KMS-11 (cell line): ENCODE results near the gene BCDIN3D.

Experiments used
- H2AFZ ChIP-seq: fragments of 200-600 bp; sonication (generic); 2 replicates; pipeline ENCODE4 v1.6.1; 2016; ENCODE audit warnings: antibody characterized with exemption, mixed run types, low read depth
- H3K27ac ChIP-seq: fragments of 200-600 bp; sonication (generic); 2 replicates; pipeline ENCODE4 v1.6.1; 2016; ENCODE audit warnings: mild to moderate bottlenecking, mixed run types
- H3K27me3 ChIP-seq: fragments of 200-600 bp; sonication (generic); 2 replicates; pipeline ENCODE4 v1.6.1; 2017; ENCODE audit warnings: mild to moderate bottlenecking, low read depth, mixed run types, moderate library complexity; ENCODE audit not compliant: insufficient read depth
- H3K36me3 ChIP-seq: fragments of 200-600 bp; sonication (generic); 2 replicates; pipeline ENCODE4 v1.6.1; 2017; ENCODE audit warnings: mild to moderate bottlenecking, mixed run types; ENCODE audit not compliant: insufficient read depth
- H3K4me1 ChIP-seq: fragments of 200-600 bp; sonication (generic); 2 replicates; pipeline ENCODE4 v1.6.1; 2016; ENCODE audit warnings: mild to moderate bottlenecking, low read depth, mixed run types; ENCODE audit not compliant: poor library complexity, severe bottlenecking
- H3K4me2 ChIP-seq: fragments of 200-600 bp; sonication (generic); 2 replicates; pipeline ENCODE4 v1.7.0; 2016; ENCODE audit warnings: mild to moderate bottlenecking, mixed run types
- H3K4me3 ChIP-seq: fragments of 200-600 bp; sonication (generic); IDR thresholded peaks from 2 replicates; pipeline ENCODE4 v1.6.1; 2017; ENCODE audit warnings: low read depth, low read length, mixed read lengths; ENCODE audit not compliant: insufficient read depth
- H3K79me2 ChIP-seq: fragments of 200-600 bp; sonication (generic); 2 replicates; pipeline ENCODE4 v1.6.1; 2016; ENCODE audit warnings: low read depth, mixed run types; ENCODE audit not compliant: insufficient read depth
- H3K9ac ChIP-seq: fragments of 200-600 bp; sonication (generic); 2 replicates; pipeline ENCODE4 v1.6.1; 2016; ENCODE audit warnings: mild to moderate bottlenecking, mixed run types
- H4K20me1 ChIP-seq: fragments of 200-600 bp; sonication (generic); 2 replicates; pipeline ENCODE4 v1.6.1; 2016; ENCODE audit warnings: mild to moderate bottlenecking, mixed run types; ENCODE audit not compliant: insufficient read depth
- TF ChIP-seq, protein P1 (sequence below): fragments of 200-600 bp; sonication (generic); conservative IDR thresholded peaks from 2 replicates; pipeline ENCODE4 v1.6.1; 2017; ENCODE audit warnings: low read depth, mild to moderate bottlenecking, antibody characterized with exemption, low read length, moderate library complexity, mixed read lengths

BCDIN3D gene

DNA sequence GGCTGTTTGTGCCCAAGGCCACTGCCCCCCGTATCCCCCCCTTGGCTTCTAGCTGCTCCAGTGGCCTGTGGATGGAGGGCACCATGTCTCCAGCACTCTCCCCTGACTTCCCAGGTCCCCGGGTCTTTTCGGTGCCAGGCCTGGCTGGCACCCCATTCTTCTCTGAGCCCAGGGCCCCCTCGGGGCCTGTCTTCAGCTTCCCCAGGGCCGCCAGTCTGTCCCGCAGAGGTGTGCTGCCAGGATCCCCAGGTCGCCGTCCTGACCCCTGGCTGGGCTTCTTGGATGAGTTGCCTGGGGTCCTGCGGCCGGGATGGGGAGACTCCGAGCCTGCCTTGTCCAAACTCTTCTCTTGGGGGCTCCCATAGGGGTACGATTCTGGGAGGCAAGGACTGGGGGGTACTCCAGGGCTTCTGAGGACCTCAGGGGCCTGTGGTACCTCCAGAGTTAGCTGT, 47.2 kb downstream of the BCDIN3D start:
- TF ChIP-seq, protein P1, sequence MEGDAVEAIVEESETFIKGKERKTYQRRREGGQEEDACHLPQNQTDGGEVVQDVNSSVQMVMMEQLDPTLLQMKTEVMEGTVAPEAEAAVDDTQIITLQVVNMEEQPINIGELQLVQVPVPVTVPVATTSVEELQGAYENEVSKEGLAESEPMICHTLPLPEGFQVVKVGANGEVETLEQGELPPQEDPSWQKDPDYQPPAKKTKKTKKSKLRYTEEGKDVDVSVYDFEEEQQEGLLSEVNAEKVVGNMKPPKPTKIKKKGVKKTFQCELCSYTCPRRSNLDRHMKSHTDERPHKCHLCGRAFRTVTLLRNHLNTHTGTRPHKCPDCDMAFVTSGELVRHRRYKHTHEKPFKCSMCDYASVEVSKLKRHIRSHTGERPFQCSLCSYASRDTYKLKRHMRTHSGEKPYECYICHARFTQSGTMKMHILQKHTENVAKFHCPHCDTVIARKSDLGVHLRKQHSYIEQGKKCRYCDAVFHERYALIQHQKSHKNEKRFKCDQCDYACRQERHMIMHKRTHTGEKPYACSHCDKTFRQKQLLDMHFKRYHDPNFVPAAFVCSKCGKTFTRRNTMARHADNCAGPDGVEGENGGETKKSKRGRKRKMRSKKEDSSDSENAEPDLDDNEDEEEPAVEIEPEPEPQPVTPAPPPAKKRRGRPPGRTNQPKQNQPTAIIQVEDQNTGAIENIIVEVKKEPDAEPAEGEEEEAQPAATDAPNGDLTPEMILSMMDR = no peak
- Histone ChIP-seq H3K4me1 (no peaks in the 10 kb centered on the region), H3K36me3 (no peaks in the 10 kb centered on the region), H3K9ac (no peak overlapping the region), H2AFZ (no peak overlapping the region), H4K20me1 (no peaks in the 10 kb centered on the region), H3K4me3 (no peak overlapping the region), H3K27me3 (no peaks in the 10 kb centered on the region; the same call in 1 of the 2 replicates), H3K4me2 (no peak overlapping the region), H3K79me2 (no peaks in the 10 kb centered on the region), H3K27ac (no peak overlapping the region)

DNA sequence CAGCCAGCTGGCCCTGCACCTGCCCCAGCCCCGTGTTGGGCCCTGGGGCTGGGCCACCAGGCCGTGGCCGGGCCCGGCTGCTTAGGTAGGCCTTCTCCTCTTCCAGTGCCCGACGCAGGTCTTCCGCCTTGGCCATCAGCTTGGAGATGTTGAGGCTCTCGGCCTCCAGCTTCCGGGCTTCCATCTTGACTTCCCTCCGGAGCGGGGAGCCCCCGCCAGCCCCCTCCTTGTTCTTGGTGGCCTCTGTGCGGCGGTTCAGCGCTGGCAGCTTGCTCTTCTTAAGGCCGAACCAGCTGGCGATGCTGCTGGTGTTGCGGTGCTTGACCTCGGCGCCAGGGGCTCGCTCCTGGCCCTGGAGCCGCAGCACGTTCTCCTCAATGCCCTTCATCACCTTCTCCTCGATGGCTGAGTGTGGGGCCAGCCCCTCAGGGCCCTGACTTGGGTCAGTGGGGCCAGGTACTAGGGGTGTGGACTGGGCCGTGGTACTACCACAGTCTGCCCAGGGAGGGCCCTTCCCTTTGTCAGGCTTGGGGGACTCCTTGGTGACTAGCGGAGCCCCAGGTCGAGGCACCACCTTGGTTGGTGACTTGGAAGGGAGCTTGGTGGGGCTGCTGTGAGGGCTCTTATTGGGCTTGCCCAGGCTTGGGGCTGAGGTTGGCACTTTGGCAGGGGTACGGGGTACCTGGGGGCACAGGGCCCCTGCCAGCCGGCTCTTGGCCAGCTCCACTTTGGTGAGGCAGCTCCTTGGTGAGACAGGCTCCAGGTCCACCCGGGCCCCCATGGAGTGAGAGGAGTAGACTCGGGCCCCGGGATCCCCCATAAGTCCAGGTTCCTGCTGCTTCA, 47.9 kb downstream of the BCDIN3D start:
- Histone ChIP-seq H3K9ac (no peak overlapping the region), H3K4me2 (no peak overlapping the region), H4K20me1 (no peaks in the 10 kb centered on the region), H3K4me1 (no peaks in the 10 kb centered on the region), H3K79me2 (no peaks in the 10 kb centered on the region), H3K4me3 (no peak overlapping the region), H3K27me3 (peaks cover 2% of the 10 kb centered on the region; the same call in 1 of the 2 replicates), H3K36me3 (no peaks in the 10 kb centered on the region), H3K27ac (no peak overlapping the region), H2AFZ (no peak overlapping the region)
- TF ChIP-seq, protein P1 = no peak

DNA sequence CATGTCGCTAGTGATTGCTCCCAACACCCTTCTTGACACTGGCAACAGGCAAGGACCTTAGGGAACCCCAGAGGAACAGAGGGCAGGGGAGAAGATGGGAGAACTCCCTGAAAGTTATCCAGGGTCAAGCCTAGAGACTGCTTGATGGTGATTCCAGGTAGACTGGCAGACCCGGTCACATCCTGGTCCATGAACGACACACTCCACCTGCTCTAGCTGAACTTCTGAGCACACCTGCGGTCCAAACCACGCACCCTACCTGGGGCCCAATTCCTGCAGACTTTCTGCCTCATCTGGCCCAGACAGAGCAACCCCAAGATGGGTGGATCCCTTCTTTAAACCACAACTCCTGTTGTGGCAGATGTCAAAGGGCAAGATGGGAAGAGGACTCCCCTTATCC, 48.9 kb downstream of the BCDIN3D start:
- Histone ChIP-seq H3K79me2 (no peaks in the 10 kb centered on the region), H3K4me2 (no peak overlapping the region), H3K27me3 (peaks cover 8% of the 10 kb centered on the region; the same call in 1 of the 2 replicates), H3K9ac (no peak overlapping the region), H3K36me3 (no peaks in the 10 kb centered on the region), H2AFZ (no peak overlapping the region), H3K27ac (no peak overlapping the region), H4K20me1 (no peaks in the 10 kb centered on the region), H3K4me3 (no peak overlapping the region), H3K4me1 (no peaks in the 10 kb centered on the region)
- TF ChIP-seq, protein P1 = no peak

DNA sequence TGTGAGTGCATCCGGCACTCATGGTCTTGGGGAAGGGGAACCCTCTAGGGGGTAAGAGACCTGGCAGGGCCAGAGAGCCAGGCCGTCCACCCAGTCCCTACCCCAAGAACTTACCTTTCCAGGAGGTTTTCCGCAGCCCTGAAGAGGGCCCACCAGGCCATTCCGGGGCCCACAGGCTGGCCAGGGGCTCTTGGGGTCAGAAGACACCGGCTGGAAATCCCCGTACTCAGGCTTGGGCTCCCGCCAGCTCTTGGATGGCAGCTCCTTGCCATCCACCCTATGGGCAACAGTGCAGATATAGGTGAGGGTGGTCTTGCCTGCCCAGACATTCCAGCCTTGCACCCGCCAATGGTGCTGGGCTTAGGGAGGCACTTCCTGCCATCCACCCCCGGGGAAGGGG, 49.3 kb downstream of the BCDIN3D start:
- no peaks in the 10 kb centered on the region for H4K20me1 ChIP-seq
- no peaks in the 10 kb centered on the region for H3K36me3 ChIP-seq
- H3K79me2 ChIP-seq = no peaks in the 10 kb centered on the region
- TF ChIP-seq, protein P1 = no peak
- H3K9ac ChIP-seq = no peak overlapping the region
- no peak overlapping the region for H2AFZ ChIP-seq
- no peak overlapping the region for H3K27ac ChIP-seq
- H3K27me3 ChIP-seq = peaks cover 8% of the 10 kb centered on the region; the same call in 1 of the 2 replicates
- no peak overlapping the region for H3K4me2 ChIP-seq
- no peaks in the 10 kb centered on the region for H3K4me1 ChIP-seq
- no peak overlapping the region for H3K4me3 ChIP-seq
